ENCODE data around the gene VAV1. TPM values are rescaled to one million over a fixed set of nuclear protein-coding genes. Genes with fewer than 3 reads are reported as not detected.

The VAV1 gene
- total and polyA plus RNA-seq, 2 donors (not counting 1 experiment from before 2014, with no cell fraction given), result 62.7 to 98.8 TPM

DNA sequence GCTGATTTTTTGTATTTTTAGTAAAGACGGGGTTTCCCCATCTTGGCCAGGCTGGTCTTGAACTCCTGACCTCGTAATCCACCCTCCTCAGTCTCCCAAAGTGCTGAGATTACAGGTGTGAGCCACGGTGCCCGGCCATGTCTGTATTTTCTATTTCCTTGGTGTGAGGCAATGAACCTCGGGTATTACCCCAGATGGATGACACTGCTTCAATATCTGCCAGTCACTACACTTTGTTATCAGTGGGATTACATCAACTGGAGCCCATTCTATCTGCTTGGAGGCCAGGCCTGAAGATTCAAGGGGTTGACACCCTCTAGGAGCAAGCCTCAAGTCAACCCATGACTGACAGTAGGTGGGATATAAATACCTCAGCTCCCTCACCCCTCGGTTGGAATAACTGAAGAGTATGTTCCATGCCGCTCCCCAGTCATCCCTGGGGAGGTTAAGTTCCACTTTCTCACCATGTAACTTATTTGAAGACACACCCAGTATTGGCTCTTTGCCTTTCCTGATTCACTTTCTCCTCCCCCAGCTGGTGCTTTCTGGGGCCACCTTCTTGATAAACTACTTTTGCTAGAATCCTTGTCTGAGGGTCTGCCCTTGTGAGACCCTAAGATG lies 113.9 kb downstream of the VAV1 start:
- Histone ChIP-seq H3K27me3 (replicated peaks in 1 of 4; ENCODE audit: control extremely low read depth in 1 of 4, control insufficient read depth in 3 of 4, insufficient read depth in 4 of 4, low read length in 3 of 4) (peaks cover 0 to 5% (median 2%) of the 10 kb centered on the region in 4 experiments), H3K79me2 (ENCODE audit: control insufficient read depth, insufficient read depth, low read length) (no peaks in the 10 kb centered on the region), H4K20me1 (ENCODE audit: control insufficient read depth, insufficient read depth, low read length, poor library complexity, severe bottlenecking) (no peaks in the 10 kb centered on the region), H3K27ac (ENCODE audit: low read length in 2 of 2) (no peak overlapping the region), H3K4me1 (ENCODE audit: control insufficient read depth in 2 of 2, insufficient read depth in 2 of 2, low read length in 2 of 2) (peaks cover 3 to 4% of the 10 kb centered on the region in 2 donors), H3K9ac (ENCODE audit: low read length) (no peak overlapping the region), H2AFZ (ENCODE audit: insufficient read depth, low read depth, low read length, poor library complexity, severe bottlenecking) (no peak overlapping the region), H3K4me3 (ENCODE audit: control extremely low read depth in 1 of 5, extremely low read depth in 1 of 5, insufficient read depth in 1 of 5, low read depth in 2 of 5, low read length in 4 of 5) (no peak overlapping the region), H3K4me2 (replicated peaks; ENCODE audit: low read depth, low read length, poor library complexity, severe bottlenecking) (no peak overlapping the region), H3K36me3 (replicated peaks in 1 of 2; ENCODE audit: control extremely low read depth in 1 of 2, control insufficient read depth in 1 of 2, extremely low read depth in 1 of 2, insufficient read depth in 2 of 2, low read length in 1 of 2) (no peaks in the 10 kb centered on the region), H3K9me3 (ENCODE audit: control extremely low read depth in 1 of 3, control insufficient read depth in 2 of 3, insufficient read depth in 1 of 3, low read length in 2 of 3) (peaks cover 0 to 2% (median 2%) of the 10 kb centered on the region in 3 donors)
- peaks cover 4% of the 10 kb centered on the region for H3K9me3 Mint-ChIP-seq (ENCODE audit: insufficient read depth)
- TF ChIP-seq, protein P1, sequence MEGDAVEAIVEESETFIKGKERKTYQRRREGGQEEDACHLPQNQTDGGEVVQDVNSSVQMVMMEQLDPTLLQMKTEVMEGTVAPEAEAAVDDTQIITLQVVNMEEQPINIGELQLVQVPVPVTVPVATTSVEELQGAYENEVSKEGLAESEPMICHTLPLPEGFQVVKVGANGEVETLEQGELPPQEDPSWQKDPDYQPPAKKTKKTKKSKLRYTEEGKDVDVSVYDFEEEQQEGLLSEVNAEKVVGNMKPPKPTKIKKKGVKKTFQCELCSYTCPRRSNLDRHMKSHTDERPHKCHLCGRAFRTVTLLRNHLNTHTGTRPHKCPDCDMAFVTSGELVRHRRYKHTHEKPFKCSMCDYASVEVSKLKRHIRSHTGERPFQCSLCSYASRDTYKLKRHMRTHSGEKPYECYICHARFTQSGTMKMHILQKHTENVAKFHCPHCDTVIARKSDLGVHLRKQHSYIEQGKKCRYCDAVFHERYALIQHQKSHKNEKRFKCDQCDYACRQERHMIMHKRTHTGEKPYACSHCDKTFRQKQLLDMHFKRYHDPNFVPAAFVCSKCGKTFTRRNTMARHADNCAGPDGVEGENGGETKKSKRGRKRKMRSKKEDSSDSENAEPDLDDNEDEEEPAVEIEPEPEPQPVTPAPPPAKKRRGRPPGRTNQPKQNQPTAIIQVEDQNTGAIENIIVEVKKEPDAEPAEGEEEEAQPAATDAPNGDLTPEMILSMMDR (IDR thresholded peaks at IDR 0.05), result no peak
- TF ChIP-seq EZH2 (IDR thresholded peaks at IDR 0.05; ENCODE audit: borderline replicate concordance, insufficient read depth, low read depth, low read length, poor library complexity, severe bottlenecking), result no peak
- POLR2A ChIA-PET, result interaction anchor here (0.7 kb wide), 1 partner anchor 981 kb away, joined by 6 read pairs; no protein-coding TSS in a partner anchor
- H3K4me1 Mint-ChIP-seq, result peaks cover 6% of the 10 kb centered on the region
- H3K4me3 Mint-ChIP-seq, result no peak overlapping the region
- intact Hi-C loops (cut with micrococcal nuclease), result no loop called here
- no peak for ATAC-seq (ENCODE audit: low read depth)
- CTCF ChIA-PET, result interaction anchor here (2.0 kb wide), 1 partner anchor 22 kb away, joined by 4 read pairs; no protein-coding TSS in a partner anchor
- peaks cover 21% of the 10 kb centered on the region for H3K27me3 Mint-ChIP-seq
- WGBS (ENCODE audit: insufficient coverage), result 41% methylated on average over 5 of the region's 7 CpGs
- no peak for DNase-seq
- no peak overlapping the region for H3K27ac Mint-ChIP-seq

DNA sequence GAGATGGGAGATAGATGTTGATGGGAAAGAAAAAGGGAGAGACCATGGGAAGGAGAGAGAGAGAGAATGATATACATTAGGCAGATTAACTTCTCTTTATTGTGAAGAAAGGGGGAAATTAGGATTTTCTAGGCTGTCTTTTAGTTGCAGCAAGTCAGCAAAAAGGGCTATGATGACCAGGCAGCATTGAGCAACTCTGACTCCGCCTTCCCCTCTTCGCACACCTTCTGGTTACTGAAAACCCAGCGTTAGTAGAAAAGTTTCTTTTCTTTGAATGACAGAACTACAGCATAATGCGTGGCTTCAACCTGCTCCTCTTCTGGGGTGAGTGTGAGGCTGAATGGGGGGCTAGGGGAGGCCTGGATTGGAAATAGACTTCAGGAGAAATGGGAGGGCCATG lies 114.8 kb downstream of the VAV1 start, which contains the start of gene ADGRE1:
ADGRE1 (plus strand) TSS at position 264 of the 400 bp plus-strand sequence; CDS start at position 294, 30 bp downstream.
- H3K9me3 Mint-ChIP-seq (ENCODE audit: insufficient read depth), result peaks cover 7% of the 10 kb centered on the region
- no peak within 1 kb of the TSS for H3K9ac ChIP-seq (ENCODE audit: low read length)
- no peak for TF ChIP-seq EZH2 (IDR thresholded peaks at IDR 0.05; ENCODE audit: borderline replicate concordance, insufficient read depth, low read depth, low read length, poor library complexity, severe bottlenecking)
- TF ChIP-seq, protein P1 (IDR thresholded peaks at IDR 0.05), result no peak
- H3K4me3 Mint-ChIP-seq, result no peak within 1 kb of the TSS
- peaks cover 0 to 7% (median 2%) of the 10 kb centered on the region in 3 donors for H3K9me3 ChIP-seq (ENCODE audit: control extremely low read depth in 1 of 3, control insufficient read depth in 2 of 3, insufficient read depth in 1 of 3, low read length in 2 of 3)
- POLR2A ChIA-PET, result no interaction called here
- peaks cover 14% of the 10 kb centered on the region for H3K4me1 Mint-ChIP-seq
- H3K4me3 ChIP-seq (ENCODE audit: control extremely low read depth in 1 of 5, extremely low read depth in 1 of 5, insufficient read depth in 1 of 5, low read depth in 2 of 5, low read length in 4 of 5), result no peak within 1 kb of the TSS
- 100% methylated on average over 1 of the region's 4 CpGs for WGBS (ENCODE audit: insufficient coverage)
- peaks cover 18% of the 10 kb centered on the region for H3K27me3 Mint-ChIP-seq
- H3K4me1 ChIP-seq (ENCODE audit: control insufficient read depth in 2 of 2, insufficient read depth in 2 of 2, low read length in 2 of 2), result peaks cover 8 to 12% of the 10 kb centered on the region in 2 donors
- peaks cover 0 to 5% (median 2%) of the 10 kb centered on the region in 4 experiments for H3K27me3 ChIP-seq (replicated peaks in 1 of 4; ENCODE audit: control extremely low read depth in 1 of 4, control insufficient read depth in 3 of 4, insufficient read depth in 4 of 4, low read length in 3 of 4)
- DNase-seq, result no peak
- H3K4me2 ChIP-seq (replicated peaks; ENCODE audit: low read depth, low read length, poor library complexity, severe bottlenecking), result no peak within 1 kb of the TSS
- H4K20me1 ChIP-seq (ENCODE audit: control insufficient read depth, insufficient read depth, low read length, poor library complexity, severe bottlenecking), result no peaks in the 10 kb centered on the region
- no peaks in the 10 kb centered on the region for H3K79me2 ChIP-seq (ENCODE audit: control insufficient read depth, insufficient read depth, low read length)
- CTCF ChIA-PET, result interaction anchor here (0.6 to 2.0 kb wide), 2 partner anchors 23 to 151 kb away, joined by 3 to 4 read pairs; no protein-coding TSS in a partner anchor
- H3K36me3 ChIP-seq (replicated peaks in 1 of 2; ENCODE audit: control extremely low read depth in 1 of 2, control insufficient read depth in 1 of 2, extremely low read depth in 1 of 2, insufficient read depth in 2 of 2, low read length in 1 of 2), result no peaks in the 10 kb centered on the region
- H3K27ac Mint-ChIP-seq, result no peak within 1 kb of the TSS
- no peak within 1 kb of the TSS for H3K27ac ChIP-seq (ENCODE audit: low read length in 2 of 2)
- no peak within 1 kb of the TSS for H2AFZ ChIP-seq (ENCODE audit: insufficient read depth, low read depth, low read length, poor library complexity, severe bottlenecking)
- ATAC-seq (ENCODE audit: low read depth), result no peak
- intact Hi-C loops (cut with micrococcal nuclease), result no loop called here
